RPMI7951 (cell line): ENCODE measurements around the gene ZNF471. TPM values are rescaled to one million over a fixed set of nuclear protein-coding genes. Genes with fewer than 3 reads are reported as not detected.

Experiments used
- DNase-seq: peaks from one replicate; pipeline ENCODE4 v3.0.0-alpha.2; 2012; ENCODE audit warnings: low read depth
- total RNA-seq: library from RNA; depleted of rRNA; stranded (reverse); fragments of >200 nt; shearing (Covaris generic); gene quantifications from 2 replicates; pipeline ENCODE4 v1.2.3, GENCODE V29; 2014; rRNA removed

The ZNF471 gene
- 1.1 and 1.3 TPM in 2 replicates for total RNA-seq

DNA sequence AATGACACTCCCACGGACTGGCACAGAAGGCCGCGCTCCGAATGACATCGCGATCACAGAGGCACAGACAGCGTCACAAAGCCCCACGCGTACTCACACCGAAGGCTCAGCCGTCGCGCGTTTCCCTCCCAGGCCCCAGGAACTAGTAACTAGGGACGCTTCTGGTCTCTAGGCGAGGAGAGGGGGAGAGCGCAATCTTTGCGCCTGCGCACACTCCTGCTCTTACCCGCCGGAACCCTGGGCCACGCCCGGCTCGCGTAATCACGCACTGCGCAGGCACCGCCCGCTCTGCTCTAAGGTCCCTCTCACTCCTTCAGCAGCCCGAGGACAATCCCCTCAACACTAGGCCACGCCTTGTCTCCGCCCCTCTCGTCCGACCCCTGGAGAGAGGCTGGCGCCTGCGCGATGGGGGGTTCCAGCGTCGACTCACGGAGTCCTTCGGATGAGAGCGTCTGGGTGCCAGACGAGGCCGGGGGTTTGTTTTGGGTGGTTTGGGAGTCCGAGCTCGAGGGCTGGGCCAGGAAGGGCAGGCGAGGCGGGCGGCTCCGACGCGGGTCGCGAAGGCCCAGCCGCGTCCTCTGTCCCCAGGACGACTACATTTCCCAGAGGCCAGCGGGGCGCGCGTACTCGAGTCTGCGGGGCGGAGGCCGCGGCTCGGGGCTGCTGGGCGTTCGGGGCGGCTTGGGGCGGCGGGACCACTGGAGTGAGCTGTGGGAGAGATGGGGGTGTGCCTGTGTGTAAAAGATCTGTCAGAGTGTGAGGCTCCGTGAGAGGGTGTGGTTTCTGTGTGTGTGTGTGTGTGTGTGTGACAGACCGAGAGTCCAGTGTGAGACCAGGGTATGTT, at the start of gene ZNF471:
Gene ZNF471 (plus strand): TSS at position 410 of the 844 bp plus-strand sequence. CDS start 3,717 bp downstream, outside the sequence.
- peak; percentile 98 for DNase-seq

DNA sequence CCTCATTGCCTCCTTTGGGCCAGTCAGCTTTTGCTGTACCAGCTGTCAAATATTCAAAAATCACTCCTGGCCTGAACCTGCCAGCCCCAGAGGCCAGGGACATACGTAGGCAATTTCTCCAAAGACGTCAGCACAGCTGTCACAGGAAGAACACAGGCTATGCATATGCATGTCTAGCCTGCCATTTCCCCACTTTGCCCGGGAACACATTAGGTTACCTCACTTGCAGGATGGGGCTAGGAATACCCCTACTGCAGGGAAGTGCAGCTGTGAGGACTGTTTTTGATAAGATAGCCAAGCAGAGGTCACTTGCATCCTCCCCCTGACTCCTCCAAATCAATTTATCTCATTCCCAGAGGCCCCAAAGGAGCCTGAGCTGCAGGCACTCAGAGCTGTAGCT, 33.3 kb upstream of the ZNF471 start:
- no peak for DNase-seq

DNA sequence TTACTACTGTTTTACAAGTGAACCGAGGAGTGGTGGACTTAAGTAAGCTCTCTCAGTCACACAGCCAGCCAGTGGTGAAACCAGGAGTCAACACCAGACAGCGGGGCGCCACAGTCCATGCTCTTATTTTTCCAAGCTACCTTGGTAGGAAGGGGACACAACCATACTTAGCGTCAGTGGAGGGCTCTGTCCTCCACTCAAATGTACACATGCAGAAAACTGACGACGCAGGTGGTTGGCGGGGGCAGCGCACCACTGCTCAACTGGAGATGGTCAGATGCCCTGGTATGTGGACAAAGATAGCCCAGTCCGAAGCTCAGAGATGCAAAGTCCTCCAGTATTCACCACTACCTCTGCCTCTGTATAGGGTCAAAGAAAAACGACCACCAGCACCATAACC, 31.6 kb upstream of the ZNF471 start:
- no peak for DNase-seq

DNA sequence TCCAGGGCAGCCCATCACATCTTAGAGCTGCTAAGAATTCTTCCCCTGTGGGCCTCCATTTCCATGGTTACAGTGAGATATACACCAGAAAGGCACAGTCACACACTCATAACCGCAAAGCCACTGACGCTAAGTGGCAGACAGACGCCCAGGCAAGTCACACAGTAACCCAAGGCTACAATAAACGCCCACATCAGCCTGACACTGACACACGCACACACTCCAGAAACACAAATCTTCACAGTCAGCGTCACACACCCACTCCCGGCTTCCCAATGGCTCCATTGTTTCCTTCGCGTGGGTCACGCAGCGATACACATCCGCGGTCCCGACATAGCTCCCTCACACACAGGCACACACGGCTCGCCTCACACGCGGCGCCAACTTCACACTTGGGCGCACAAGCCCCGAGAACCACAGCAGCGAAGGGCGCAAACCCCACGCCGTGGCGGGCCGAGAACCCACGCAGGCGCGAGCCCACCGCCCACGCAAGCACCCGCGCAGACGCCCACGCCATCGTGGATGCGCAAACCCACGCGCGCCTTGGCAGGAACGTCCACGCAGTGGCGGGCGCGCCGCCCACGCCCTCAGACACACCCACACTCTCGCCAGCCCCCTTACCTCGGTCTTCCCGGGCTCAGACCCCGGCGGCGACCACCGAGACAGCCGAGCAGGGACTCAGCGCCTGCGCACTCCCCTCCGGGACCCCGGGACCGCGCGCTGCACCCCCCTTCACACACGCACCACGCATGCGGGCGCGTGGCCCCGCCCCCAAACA, 30.8 kb upstream of the ZNF471 start, which contains the start of gene ZNF667:
Gene ZNF667 (minus strand): TSS at position 695 of the 778 bp plus-strand sequence. CDS start 14,975 bp downstream, outside the sequence.
- DNase-seq, result peak; percentile 75

DNA sequence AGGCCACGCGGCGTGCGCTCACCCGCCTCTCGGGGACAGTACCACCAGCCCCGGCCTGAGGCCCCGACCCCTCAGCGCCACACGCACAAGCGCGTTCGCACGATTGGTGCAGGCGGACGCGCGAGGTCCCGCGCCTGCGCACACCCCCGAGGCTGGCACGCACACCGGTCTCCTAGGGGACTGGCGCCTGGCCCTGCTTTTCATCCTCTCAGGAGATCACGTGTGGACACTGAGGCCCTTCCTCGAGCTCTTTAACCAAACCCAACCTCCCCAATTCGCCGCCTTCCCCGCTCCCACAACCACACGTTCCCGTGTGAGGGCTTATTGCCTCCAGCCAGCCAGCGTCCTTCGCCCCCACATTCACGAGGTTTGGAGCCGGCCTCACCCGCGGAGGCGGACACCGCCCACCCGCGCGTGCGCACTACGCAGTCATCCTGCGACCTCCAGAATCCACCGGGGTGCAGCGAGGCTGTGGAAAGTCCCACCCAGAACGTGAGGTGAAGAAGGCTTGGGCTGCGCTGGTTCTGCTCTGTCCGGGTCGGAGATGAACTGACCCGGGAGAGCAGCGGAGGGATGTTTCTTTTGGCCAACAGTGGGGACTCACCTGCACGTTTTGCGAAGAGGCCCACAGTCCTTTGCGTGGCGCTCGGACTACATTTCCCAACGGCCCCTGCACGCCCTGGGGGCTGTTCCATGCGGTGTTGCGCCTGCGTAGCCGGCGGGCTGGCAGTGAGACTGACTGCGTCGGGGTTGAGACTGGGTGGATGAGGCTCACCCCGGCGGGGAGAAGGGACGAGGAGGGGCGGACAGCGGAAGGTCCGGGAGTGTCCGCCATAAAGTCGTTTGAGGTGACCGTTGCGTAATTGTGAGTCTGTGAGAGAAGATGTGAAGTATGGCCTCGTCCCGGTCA, 30.0 kb upstream of the ZNF471 start:
- peak; percentile 87 for DNase-seq

DNA sequence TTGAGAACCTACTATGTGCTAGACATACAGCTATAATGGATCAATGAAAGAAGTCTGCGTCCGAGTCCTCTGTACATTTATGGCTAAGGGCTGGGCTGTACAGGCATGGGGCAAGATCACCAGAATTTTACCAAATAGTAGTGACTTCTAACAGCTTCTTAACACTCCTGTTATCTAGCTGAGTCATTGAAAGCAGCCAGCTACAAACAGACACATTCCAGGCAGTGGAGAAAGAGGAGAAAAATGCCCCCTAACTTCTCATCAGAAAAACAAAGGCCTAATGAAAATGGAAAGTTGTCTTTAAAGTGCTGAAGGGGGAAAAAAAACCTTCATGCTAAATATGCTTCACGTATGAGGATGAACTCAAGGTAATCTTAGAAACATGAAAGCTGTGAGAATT, 16.3 kb upstream of the ZNF471 start:
- DNase-seq, result no peak

DNA sequence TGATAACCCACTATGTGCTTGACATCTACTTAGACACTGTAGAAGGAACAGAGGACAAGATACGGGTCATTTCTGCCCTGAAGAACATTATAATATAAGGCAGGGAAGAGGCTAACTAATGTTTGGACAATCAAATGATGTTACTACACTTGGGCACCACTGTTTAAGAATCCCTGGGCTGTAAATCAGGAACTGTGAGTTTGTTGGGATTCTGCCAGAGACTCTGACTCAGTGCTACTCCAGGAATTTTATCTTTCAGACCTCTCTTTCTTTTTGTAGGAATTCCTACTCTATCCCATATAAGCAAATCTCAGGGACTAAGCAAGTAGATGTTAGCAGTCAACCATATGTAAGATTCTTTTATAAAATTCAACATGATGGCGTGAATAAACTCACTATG, 3.1 kb upstream of the ZNF471 start:
- peak; percentile 43 for DNase-seq

DNA sequence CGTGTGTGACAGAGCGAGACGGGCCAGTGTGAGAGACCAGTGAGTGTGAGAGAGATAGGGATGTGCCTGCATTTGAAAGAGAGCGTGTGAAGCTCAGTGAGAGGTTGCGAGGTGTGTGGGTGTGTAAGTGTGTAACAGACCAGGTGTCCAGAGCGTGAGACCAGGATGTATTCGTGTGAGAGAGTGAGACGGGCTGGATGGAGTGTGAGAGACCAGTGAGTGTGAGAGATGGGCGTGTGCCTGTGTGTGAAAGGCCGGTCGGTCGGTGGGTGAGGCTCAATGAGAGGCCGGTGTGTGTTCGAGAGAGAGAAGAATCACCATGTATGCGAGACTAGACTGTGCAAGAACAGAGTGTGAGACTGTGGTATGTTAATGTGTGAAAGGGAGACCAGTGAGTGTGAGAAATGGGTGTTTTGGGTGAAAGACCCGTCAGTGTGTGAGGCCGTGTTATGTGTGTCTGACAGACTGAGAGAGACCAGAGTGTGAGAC, 679 bp downstream of the ZNF471 start:
- DNase-seq, result peak; percentile 7

DNA sequence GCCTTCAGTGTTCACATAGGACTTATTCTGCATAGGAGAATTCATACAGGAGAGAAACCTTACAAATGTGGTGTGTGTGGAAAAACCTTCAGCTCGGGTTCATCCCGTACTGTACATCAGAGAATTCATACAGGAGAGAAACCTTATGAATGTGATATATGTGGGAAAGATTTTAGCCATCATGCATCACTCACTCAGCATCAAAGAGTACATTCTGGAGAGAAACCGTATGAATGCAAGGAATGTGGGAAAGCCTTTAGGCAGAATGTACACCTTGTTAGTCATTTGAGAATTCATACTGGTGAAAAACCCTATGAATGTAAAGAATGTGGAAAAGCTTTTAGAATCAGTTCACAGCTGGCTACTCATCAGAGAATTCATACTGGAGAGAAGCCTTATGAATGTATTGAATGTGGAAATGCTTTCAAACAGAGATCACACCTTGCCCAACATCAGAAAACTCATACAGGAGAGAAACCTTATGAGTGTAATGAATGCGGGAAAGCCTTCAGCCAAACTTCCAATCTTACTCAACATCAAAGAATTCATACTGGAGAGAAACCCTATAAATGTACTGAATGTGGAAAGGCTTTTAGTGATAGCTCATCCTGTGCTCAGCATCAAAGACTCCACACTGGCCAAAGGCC, 17.7 kb downstream of the ZNF471 start:
- DNase-seq, result no peak

DNA sequence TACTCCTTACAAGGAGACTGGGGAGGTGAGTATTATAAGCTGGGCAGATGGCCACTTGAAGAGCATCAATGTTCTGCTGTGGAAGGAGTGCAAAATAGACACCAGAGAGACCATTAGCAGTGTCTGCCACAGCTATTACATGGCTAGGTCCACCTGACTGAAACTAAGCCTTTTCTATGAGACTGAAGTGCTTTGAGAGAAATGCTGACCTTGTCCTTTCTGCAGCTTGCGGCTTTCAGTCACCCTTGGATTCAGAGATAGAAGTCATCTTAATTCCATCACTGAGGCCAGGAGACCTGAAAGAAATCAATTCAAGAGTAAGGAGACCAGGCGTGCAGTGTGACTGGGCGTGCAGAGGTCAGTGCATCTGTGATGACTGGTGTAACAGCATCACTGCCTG, 29.8 kb downstream of the ZNF471 start:
- DNase-seq, result no peak

DNA sequence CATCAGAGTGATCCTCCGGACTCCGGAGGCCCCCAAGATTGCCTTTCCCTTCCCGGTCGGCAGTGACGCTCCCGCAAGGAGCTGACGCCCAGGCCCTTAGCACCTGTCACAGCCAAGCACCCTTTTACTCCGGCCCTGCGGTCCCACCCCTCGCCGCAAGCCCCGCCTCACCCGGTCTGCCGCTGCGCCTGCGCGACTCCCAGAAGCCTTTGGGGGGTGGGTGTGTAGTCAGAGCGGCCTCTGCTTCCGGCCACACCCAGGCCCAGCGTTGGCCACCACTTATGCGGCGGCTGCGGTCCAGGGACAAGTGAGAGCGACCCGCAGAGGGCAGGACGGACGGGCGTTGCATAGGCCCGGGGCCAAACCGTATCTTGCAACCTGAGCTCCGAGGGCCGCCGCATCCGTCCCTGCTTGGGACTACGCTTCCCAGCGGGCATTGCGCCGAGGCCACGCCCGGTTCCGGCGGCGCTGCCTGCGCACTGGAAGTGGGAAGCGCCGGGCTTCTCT, 30.7 kb downstream of the ZNF471 start:
- peak; percentile 89 for DNase-seq

DNA sequence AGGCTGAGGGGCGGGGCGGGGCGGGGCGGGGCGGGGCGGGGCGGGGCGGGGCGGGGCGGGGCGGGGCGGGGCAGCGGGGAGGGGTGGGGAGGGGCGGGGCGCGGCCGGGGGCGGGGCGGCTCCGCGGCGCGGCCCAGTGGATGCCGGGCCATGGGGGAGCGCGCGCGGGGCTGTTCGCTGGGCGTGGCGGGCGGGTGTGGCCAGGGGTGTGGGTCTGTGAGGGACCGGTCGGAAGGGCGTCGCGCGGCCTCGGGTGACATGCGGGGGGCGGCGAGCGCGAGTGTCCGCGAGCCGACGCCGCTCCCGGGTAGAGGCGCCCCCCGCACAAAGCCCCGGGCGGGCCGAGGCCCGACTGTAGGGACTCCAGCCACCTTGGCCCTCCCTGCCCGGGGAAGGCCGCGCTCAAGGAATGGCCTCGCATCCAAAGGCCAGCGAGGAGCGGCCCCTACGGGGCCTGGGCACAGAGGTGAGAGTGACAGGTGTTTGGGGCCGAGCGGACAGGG, 31.2 kb downstream of the ZNF471 start, which contains the start of gene ZFP28:
Gene ZFP28 (plus strand): TSS at position 188 of the 503 bp plus-strand sequence. CDS start 71 bp downstream, at position 259.
- no peak for DNase-seq

DNA sequence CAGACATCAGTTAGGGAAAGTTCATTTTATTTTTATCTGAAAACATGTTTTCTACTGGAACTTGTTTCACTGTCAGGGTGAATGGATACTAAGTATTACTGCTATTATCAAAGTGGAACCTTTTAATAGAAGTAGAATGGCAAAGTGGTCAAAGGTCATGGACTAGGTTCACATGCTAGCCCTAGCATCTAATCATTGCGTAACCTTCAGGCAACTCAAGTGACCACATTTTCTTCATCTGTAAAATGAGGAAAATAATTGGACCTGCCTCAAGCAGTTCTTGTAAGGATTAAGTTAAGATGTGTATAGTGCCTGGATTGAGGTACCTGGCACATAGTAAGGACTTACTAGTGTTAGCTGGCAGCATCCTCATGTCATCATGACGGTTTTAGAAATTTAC, 36.1 kb downstream of the ZNF471 start:
- DNase-seq, result no peak

DNA sequence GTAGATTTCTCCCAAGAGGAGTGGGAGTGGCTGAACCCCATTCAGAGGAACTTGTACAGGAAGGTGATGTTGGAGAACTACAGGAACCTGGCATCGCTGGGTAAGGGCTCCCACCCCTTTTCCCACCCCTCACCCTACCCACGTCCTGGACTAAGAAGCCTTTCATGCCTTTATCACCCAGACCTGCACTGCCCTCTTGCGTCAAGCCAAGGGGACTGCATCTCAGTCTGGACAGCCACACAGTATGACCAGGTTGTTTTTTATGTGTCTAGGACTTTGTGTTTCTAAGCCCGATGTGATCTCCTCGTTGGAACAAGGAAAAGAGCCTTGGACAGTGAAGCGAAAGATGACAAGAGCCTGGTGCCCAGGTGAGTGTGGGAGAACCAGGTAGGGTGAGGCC, 39.9 kb downstream of the ZNF471 start:
- no peak for DNase-seq

DNA sequence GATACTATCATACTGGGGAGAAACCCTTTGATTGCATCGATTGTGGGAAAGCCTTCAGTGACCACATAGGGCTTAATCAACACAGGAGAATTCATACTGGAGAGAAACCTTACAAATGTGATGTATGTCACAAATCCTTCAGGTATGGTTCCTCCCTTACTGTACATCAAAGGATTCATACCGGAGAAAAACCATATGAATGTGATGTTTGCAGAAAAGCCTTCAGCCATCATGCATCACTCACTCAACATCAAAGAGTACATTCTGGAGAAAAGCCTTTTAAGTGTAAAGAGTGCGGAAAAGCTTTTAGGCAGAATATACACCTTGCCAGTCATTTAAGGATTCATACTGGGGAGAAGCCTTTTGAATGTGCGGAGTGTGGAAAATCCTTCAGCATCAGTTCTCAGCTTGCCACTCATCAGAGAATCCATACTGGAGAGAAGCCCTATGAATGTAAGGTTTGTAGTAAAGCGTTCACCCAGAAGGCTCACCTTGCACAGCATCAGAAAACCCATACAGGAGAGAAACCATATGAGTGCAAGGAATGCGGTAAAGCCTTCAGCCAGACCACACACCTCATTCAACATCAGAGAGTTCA, 46.7 kb downstream of the ZNF471 start:
- DNase-seq, result no peak

DNA sequence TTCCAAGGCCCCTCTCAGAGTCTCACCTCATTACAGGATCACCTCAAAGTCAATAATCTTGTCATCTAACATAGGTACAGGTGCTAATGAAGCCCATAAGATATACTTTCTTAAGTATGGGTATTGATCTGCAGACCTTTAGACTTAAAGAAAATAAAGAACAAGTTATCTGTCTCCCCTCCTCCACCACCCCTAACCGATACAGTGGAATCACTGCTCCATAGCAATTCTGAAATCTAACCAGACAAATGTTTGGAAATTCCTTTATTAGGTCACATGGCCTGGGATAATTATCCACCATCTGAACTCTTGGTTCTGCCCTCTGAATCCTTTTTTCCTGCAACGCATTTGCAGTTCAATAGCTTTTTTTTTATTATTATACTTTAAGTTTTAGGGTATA, 55.1 kb downstream of the ZNF471 start:
- DNase-seq, result no peak

DNA sequence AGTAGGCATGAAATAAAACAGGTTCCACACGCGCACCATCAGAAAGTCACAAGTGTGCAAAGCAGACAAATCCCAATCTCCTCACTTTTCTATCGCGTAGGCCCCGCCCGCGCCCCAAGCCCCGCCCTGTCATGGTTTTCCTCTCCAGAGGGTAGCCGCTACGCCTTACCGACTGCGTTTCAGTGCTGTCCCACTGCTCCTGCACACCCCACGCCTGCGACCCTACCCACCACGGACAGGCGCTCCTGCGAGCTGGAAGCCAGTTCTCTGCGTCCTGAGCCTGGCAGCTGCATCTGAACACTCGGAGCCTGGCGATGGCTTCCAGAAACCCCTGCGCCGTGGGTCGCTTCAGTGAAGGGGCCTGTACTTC, 59.2 kb downstream of the ZNF471 start:
- DNase-seq, result peak; percentile 51

DNA sequence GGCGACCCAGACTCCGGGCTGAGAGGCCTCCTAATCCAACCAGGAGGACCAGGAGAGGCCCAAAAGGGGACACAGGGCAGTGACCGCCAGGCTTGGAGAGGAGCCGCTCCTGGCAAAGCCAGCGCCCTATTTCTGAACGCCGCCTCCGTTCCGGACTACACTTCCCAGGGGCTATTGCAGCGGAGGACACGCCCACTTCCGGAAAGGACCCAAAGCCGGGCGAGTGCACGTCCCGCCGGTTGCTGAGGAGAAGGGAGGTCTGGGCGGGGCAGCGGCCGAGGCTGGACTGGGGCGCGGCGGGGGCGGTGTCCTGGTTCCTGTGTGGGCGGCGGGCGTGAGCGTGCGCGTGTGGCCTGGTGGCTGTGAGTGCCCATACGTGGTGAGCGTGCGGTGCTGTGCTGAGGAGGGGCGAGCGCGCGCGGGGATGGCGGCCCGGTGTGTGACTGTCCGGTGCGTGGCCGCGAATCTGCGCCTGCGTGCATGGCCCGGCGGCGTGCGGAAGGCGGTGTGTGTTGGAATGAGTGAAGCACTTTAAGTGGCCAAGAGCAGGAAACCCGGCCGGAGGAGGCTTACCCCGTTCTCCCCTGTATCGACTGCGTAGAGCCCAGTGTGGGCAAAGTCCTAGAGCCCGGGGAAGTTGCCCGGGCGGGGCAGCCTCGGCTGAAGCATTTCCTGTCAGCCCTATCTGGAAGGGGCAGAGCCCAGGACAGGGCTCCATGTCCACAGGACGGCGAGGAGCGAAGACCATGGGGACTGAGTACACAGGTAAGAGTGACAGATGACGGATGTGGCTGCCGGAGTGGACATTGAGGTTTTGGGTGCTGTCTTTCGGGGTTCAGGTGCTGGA, 59.8 kb downstream of the ZNF471 start, which contains the start of gene ZNF470:
Gene ZNF470 (plus strand): TSS at position 195 of the 847 bp plus-strand sequence. CDS start 2,844 bp downstream, outside the sequence.
- DNase-seq, result peak; percentile 95

DNA sequence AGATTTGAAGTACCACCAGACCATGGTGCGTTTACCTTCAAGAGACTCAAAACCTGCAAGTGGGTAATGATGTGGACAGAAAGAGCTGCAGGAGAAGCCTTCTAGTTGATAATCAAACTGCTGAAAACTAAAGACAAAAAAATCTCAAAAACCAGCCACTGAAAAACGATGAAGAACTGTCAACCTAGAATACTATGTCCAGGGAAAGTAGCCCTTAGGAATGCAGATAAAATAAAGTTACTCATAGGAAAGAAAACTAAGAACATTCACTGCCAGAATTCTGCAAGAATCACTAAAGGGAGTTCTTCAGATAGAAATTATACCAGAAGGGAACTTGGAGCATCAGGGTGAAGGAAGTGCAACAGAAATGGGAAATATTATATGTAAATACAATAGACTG, 64.9 kb downstream of the ZNF471 start:
- DNase-seq, result no peak
